CD4-positive, alpha-beta T cell treated with Interleukin-4 for 1 hour (primary cell): ENCODE measurements around the gene ARL17B.
"Not testable (repeated sequence)": the region's sequence is repeated elsewhere in the genome, so short reads cannot be mapped to it uniquely, and the experiment has no call there.

Experiments used
- DNase-seq, 2 donors: peaks; one replicate each; pipeline ENCODE4 v3.0.0-alpha.2; 2020 to 2022

The ARL17B gene

GRCh38 chr17:46361755-46362154 is at the start of gene ARL17B:
ARL17B (minus strand) TSS chr17:46361766; CDS start chr17:46358397, 3,369 bp downstream.
- peak; percentile 98 to 99 for DNase-seq

DNA sequence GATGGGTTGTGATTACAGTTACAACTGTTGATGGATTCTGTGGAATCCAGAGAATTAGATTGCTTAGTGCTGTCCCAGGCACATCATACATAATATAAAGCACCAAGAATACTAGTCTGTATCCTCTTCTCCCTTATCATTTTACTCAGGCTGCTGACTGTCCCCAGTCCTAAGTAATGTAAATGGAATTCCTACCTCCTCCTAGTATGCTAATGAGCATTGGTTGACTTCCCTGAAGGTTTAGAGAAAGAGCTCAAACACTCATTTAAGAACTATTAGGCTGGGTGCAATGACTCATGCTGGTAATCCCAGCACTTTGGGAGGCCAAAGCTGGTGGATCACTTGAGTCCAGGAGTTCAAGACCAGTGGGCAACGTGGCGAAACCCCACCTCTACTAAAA is 48.3 kb upstream of the ARL17B start:
- not testable (repeated sequence) for DNase-seq

DNA sequence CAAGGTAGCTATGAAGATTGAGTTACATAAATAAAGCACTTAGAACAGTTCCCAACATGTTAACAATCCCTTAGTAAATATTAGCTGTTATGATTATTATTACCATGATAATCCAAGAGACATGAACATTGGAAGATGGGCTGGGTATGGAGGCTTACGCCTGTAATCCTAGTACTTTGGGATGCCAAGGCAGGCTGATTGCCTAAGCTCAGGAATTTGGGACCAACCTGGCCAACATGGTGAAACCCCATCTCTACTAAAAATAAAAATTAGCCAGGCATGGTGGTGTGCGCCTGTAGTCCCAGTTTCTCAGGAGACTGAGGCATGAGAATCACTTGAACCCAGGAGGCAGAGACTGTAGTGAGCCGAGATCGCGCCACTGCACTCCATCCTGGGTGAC is 45.6 kb upstream of the ARL17B start:
- DNase-seq = not testable (repeated sequence)

- DNase-seq = not testable (repeated sequence)
Measured at GRCh38 chr17:46401033-46401787, 39.6 kb upstream of the ARL17B start.

DNA sequence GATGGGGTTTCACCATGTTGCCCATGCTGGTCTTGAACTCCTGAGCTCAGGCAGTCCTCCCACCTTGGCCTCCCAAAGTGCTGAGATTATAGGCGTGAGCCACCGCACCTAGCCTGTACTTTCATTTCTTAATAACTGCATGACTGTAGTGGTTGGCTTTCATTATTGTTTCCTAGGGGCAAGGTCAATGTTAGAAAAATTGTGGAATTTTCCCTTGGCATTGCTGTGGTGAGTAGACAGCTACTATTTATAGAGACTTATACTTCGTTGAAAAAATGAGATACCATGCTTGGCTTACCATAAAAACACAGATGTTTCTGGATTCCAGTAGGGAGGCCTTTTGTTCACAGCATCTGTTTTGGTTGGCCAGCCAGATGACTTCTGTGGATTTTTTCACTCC is 39.0 kb upstream of the ARL17B start:
- not testable (repeated sequence) for DNase-seq

DNA sequence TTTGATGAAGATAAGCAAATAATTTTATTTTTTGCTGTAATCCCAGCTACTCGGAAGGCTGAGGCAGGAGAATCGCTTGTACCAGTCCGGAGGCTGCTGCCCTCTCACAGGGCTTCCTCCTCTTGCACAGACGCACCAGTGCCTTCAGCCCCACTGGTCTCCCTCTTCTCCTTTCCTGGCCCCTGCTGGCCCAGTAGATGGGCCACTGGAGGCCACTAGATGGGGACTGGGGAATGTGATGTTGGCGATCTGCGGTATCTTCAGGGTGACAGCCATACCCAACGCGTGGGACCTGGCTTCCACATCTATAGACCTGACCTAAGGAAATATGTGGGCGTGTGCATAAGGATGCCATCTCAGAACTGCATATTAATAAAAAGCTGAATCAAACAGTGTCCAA is 38.4 kb upstream of the ARL17B start:
- DNase-seq = not testable (repeated sequence)

GRCh38 chr17:46396292-46396691 is 34.7 kb upstream of the ARL17B start:
- DNase-seq = not testable (repeated sequence)

DNA sequence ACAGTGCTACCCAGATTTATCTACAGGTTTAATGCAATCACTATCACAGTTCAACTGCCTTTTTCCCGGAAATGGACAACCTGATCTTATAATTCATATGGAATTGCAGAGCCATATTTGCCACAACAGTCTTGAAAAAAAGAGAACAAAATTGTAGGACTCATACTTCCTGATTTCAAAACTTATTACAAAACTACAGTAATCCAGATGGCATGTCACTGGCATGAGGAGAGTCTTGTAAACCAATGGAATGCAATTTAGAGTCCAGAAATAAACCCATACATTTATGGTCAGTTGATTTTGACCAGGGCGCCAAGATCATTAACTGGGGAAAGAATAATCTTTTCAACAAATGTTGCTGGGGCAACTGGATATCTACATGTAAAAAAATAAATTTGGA is 32.1 kb upstream of the ARL17B start:
- not testable (repeated sequence) for DNase-seq

DNA sequence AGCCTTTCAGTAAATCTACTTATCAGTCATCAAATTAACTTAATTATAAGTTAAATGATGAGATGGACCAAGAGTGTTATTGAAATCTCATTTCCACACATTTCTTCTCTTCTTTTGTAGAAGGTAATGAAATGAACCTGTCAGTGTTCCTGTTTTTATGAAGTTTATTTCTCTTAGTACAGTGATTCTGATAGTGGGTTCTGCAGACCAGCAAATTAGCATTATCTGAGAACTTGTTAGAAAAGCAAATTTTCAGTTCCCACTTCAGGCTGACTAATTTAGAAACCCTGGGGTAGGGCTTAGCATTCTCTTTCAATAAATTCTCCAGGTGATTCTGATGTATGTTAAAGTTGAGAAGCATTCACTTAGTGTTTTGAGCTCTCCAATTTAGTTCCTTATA is 23.9 kb upstream of the ARL17B start:
- DNase-seq = not testable (repeated sequence)

DNA sequence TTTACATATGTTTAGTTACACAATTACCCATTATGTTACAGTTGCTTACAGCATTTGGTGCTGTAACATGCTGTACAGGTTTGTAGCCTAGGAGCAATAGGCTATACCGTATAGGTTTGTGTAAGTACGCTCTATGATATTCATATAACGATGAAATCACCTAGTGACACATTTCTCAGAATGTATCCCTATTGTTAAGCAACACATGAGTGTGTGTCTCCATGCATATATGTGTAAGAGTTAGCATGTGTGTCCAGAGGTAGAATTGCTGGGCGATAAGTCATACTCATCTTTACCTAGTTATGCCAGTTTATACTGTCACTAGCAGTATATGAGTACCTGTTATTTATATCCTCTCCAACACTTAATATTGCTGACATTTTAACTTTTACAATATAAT is 21.6 kb upstream of the ARL17B start:
- DNase-seq = not testable (repeated sequence)

- not testable (repeated sequence) for DNase-seq
Measured at GRCh38 chr17:46373418-46373817, 11.9 kb upstream of the ARL17B start.

DNA sequence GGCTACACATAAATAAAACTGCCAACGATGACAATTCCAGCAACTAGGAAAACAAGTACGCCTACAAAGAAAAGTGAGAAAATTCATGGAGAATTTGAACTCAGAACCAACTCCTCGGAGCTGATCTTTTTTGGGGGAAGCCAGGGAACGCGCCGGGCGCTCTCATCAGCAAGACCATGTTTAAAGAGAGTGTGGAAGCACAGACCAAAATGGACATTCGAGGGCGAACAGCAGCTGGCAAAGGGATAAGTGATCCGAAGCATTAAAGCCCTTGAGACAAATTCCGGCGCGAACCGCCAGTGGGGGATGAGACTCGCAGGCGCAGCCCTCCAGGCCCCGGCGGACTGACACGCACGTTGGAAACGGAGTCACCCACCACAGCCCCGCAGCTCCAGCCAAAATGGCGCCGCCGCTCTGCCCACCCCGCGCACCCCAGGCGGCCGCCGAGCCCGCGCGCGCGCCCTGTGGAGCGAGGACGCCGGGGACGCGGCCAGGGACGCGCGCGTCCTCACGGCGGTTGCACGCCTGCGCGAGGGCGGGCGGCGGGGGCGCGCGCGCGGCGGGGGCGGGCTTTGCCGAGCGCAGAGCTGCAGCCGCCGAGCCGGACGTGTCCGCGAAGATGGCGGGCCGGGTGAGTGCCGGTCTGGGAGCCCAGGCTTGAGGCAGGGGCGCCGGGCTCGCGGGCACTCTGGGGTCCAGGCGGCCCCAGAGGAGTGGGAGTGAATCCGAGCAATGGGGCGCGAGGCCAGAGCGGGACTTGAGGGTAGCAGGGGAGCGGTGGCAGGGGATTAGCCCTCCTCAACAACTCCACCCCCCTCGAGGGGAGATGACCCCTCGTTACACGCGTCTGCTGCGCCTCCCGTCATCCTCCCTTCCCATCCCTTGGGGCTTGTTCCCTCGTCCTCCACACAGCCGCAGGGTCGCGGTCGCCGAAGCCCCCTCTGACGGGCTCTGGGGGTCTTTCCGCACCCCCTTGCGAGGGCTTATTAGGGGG is 11.0 kb upstream of the ARL17B start:
- DNase-seq = not testable (repeated sequence)

- DNase-seq = not testable (repeated sequence)
Measured at GRCh38 chr17:46367520-46367919, 6.0 kb upstream of the ARL17B start.

DNA sequence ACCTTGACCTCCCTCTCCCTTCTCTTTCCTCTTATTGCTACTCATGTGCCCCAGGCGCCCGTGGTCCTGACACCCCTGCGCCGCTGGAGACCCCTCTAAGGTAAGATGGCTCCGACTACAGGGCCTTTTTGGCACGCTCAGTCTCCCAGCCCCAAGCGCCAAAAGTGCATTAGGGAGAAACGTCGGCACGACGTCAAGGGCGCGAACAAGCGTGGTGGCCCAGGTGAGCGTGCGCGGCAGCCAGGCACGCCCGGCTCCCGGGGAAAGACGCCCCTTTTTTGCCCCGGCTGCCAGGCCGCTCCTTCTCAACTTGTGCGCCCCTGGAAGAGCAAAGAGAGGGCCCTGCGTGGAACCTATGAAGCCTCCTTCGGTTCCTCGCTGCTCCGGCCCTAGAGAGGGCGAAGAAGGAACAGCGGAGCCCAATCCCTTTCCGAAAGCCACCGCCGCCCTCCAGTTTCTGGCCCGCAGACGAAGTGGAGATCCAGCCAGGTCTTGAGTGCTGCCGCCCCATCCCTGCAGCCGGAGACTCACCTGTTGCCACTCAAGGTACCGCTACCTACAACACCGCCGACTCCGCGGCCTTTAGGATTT is 326 bp downstream of the ARL17B start:
- DNase-seq = not testable (repeated sequence)

GRCh38 chr17:46353856-46354255 is 7.7 kb downstream of the ARL17B start:
- DNase-seq = not testable (repeated sequence)

GRCh38 chr17:46349060-46349459 is 12.5 kb downstream of the ARL17B start:
- DNase-seq = not testable (repeated sequence)

GRCh38 chr17:46348345-46348744 is 13.2 kb downstream of the ARL17B start:
- DNase-seq = not testable (repeated sequence)

GRCh38 chr17:46342131-46342530 is 19.4 kb downstream of the ARL17B start:
- not testable (repeated sequence) for DNase-seq

DNA sequence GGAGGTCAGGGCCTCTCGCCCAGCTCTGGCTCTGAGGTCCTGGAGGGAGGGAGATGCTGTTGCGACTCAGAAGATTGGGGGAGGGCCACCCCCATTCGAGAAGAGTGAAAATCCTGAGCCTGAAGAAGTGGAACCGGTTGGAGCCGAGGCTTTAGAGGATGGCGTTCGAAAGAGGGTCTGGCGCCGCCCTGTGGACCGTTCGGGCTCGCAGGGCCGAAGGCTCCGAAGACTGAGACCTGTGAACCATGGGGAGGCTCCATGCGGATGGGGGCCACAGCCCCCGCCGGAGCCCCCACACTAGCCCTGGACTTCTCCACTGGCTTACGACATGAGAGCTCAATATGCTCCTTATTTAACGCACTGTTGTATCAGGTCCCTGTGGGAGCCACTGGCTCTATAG is 20.3 kb downstream of the ARL17B start:
- DNase-seq = not testable (repeated sequence)

DNA sequence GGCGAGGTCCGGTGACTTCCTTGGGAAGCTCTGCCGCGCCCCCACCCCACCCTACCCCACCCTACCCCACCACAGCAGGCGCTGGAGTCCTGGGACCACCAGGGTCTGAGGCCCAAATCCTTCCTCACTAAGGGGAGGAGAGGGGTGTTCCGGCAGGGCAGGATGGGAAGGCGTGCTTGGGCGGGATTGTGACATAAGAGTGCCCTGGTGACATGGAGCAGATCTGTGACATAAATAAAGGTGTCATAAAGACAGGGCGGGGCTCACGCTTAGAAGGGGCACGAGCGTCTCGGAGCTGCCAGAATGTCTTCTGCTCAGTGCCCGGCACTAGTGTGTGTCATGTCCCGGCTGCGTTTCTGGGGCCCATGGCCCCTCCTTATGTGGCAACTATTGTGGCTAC is 66.7 kb downstream of the ARL17B start, which contains the start of gene LRRC37A:
LRRC37A (plus strand) TSS at position 301 of the 400 bp plus-strand sequence; CDS start at position 304, 3 bp downstream.
- DNase-seq = not testable (repeated sequence)

GRCh38 chr17:46291618-46292017 is 69.9 kb downstream of the ARL17B start:
- not testable (repeated sequence) for DNase-seq

- DNase-seq = peak; percentile 25 to 61
Measured at GRCh38 chr17:46290906-46291546, 70.5 kb downstream of the ARL17B start.
